ENCODE results near the gene ANHX. TPM values are rescaled to one million over a fixed set of nuclear protein-coding genes. Genes with fewer than 3 reads are reported as not detected.

ANHX gene
- not detected in 2 replicates for total RNA-seq (ENCODE audit: low replicate concordance)

GRCh38 chr12:133235401-133236112 lies at the start of gene ANHX:
Gene ANHX, minus strand, starts transcription at chr12:133235877. Its CDS starts 1,521 bp downstream, at chr12:133234356.

GRCh38 chr12:133181238-133181959 lies 54.3 kb downstream of the ANHX start, which contains the start of gene ZNF268:
Gene ZNF268, plus strand, starts transcription at chr12:133181495. Its CDS starts 503 bp downstream, at chr12:133181998.

Other genes with a start within 250 kb of the ANHX start
- 5.1 and 11.7 TPM in 2 replicates for gene ZNF26, start 249.5 kb downstream of the ANHX start, total RNA-seq (ENCODE audit: low replicate concordance)
- 19.2 and 23.3 TPM in 2 replicates for gene ZNF84, start 198.4 kb downstream of the ANHX start, total RNA-seq (ENCODE audit: low replicate concordance)
- 17.0 and 40.1 TPM in 2 replicates for gene ZNF140, start 155.0 kb downstream of the ANHX start, total RNA-seq (ENCODE audit: low replicate concordance)
- 0.53 and 0.94 TPM in 2 replicates for gene ZNF891, start 105.6 kb downstream of the ANHX start, total RNA-seq (ENCODE audit: low replicate concordance)
- gene ZNF10, start 105.2 kb downstream of the ANHX start, total RNA-seq (ENCODE audit: low replicate concordance): 8.3 TPM in 2 replicates
- gene ZNF268, start 54.4 kb downstream of the ANHX start, total RNA-seq (ENCODE audit: low replicate concordance): 26.2 and 30.5 TPM in 2 replicates